IMR-90 (cell line): ENCODE measurements around the gene CDKN2B-AS1. TPM values are rescaled to one million over a fixed set of nuclear protein-coding genes. Genes with fewer than 3 reads are reported as not detected.

ENCODE experiments used
- ATAC-seq: fragments of 200-7000 bp; cut with Tn5 transposase; 2 replicates; pipeline ENCODE4 v1.9.1; 2020; ENCODE audit warnings: low read depth, mild to moderate bottlenecking, moderate library complexity
- BruUV-seq: library from RNA; stranded (reverse); fragments of 400-500 nt; replicated peaks from 2 replicates; lab custom pipeline; 2021; lab: Mats Ljungman, UMichigan
- CTCF ChIA-PET: fragments of 300-600 bp; formaldehyde crosslinking; extraction: SDS; loops from one replicate; lab custom pipeline; 2021; ENCODE audit warnings: antibody characterized with exemption; lab: Yijun Ruan, JAX
- POLR2A ChIA-PET: fragments of 300-600 bp; sonication (Branson Sonifier 250); formaldehyde crosslinking; loops from one replicate; lab custom pipeline; 2022; ENCODE audit warnings: antibody characterized with exemption; ENCODE audit not compliant: unreplicated experiment; lab: Charles Lee
- DNase-seq: peaks from one replicate; pipeline ENCODE4 v3.0.0; 2013
- H2AFZ ChIP-seq: replicated peaks from 2 replicates; pipeline ENCODE3; 2013; ENCODE audit warnings: low read length, mild to moderate bottlenecking; ENCODE audit not compliant: poor library complexity
- H2AK5ac ChIP-seq: 2 replicates; pipeline ENCODE4 v1.6.1; 2013; ENCODE audit warnings: low read depth, low read length, inconsistent platforms
- H2AK9ac ChIP-seq: replicated peaks from 2 replicates; pipeline ENCODE3; 2013; ENCODE audit warnings: mild to moderate bottlenecking, low read depth, low read length, moderate library complexity; ENCODE audit not compliant: poor library complexity
- H2BK120ac ChIP-seq: 2 replicates; pipeline ENCODE4 v1.6.1; 2013; ENCODE audit warnings: low read depth, low read length, inconsistent platforms
- H2BK15ac ChIP-seq: 3 replicates; pipeline ENCODE4 v1.6.1; 2013; ENCODE audit warnings: low read depth, low read length, inconsistent platforms
- H2BK20ac ChIP-seq: 2 replicates; pipeline ENCODE4 v1.6.1; 2013; ENCODE audit warnings: low read depth, mild to moderate bottlenecking, inconsistent platforms, low read length, moderate library complexity
- H2BK5ac ChIP-seq: 2 replicates; pipeline ENCODE4 v1.6.1; 2013; ENCODE audit warnings: mild to moderate bottlenecking, low read depth, low read length, inconsistent platforms; ENCODE audit not compliant: poor library complexity, severe bottlenecking
- H3K14ac ChIP-seq: replicated peaks from 2 replicates; pipeline ENCODE4 v1.6.1; 2013; ENCODE audit warnings: low read depth, low read length, inconsistent platforms
- H3K18ac ChIP-seq: 2 replicates; pipeline ENCODE4 v1.6.1; 2013; ENCODE audit warnings: low read depth, low read length, control low read depth
- H3K23ac ChIP-seq: 2 replicates; pipeline ENCODE4 v1.6.1; 2013; ENCODE audit warnings: low read depth, low read length, inconsistent platforms
- H3K27ac ChIP-seq: 2 replicates; pipeline ENCODE4 v1.5.1; 2013; ENCODE audit warnings: mild to moderate bottlenecking, control low read depth, low read length; ENCODE audit not compliant: insufficient read depth
- H3K27me3 ChIP-seq: 2 replicates; pipeline ENCODE4 v1.6.1; 2013; ENCODE audit warnings: low read length; ENCODE audit not compliant: control insufficient read depth, insufficient read depth
- H3K36me3 ChIP-seq: 2 replicates; pipeline ENCODE4 v1.6.1; 2013; ENCODE audit warnings: low read length, mixed read lengths; ENCODE audit not compliant: control insufficient read depth, insufficient read depth
- H3K4ac ChIP-seq: 2 replicates; pipeline ENCODE4 v1.6.1; 2013; ENCODE audit warnings: low read depth, low read length, inconsistent platforms
- H3K4me1 ChIP-seq: 2 replicates; pipeline ENCODE4 v1.6.1; 2013; ENCODE audit warnings: low read length, mixed read lengths; ENCODE audit not compliant: control insufficient read depth, insufficient read depth
- H3K4me2 ChIP-seq: 2 replicates; pipeline ENCODE4 v1.6.1; 2013; ENCODE audit warnings: low read depth, mild to moderate bottlenecking, control low read depth, low read length, moderate library complexity
- H3K4me3 ChIP-seq: 2 replicates; pipeline ENCODE4 v1.5.1; 2013; ENCODE audit warnings: low read depth, mild to moderate bottlenecking, control low read depth, low read length, moderate library complexity; ENCODE audit not compliant: insufficient read depth
- H3K56ac ChIP-seq: 2 replicates; pipeline ENCODE4 v1.6.1; 2013; ENCODE audit warnings: low read length, inconsistent platforms; ENCODE audit not compliant: insufficient read depth; ENCODE audit errors: extremely low read depth
- H3K79me1 ChIP-seq, 2 experiments: 2 replicates each; pipeline ENCODE4 v1.6.1; 2013; ENCODE audit warnings: low read length in 2 of 2, inconsistent platforms in 1 of 2, low read depth in 1 of 2
- H3K9ac ChIP-seq: 2 replicates; pipeline ENCODE4 v1.6.1; 2013; ENCODE audit warnings: low read depth, low read length, control low read depth
- H3K9me1 ChIP-seq: 2 replicates; pipeline ENCODE4 v1.6.1; 2013; ENCODE audit warnings: low read length, inconsistent platforms; ENCODE audit not compliant: insufficient read depth
- H3K9me3 ChIP-seq: 2 replicates; pipeline ENCODE4 v1.6.1; 2013; ENCODE audit warnings: low read length; ENCODE audit not compliant: control insufficient read depth, insufficient read depth
- H4K20me1 ChIP-seq: 2 replicates; pipeline ENCODE4 v1.6.1; 2013; ENCODE audit warnings: low read length, inconsistent platforms; ENCODE audit not compliant: insufficient read depth
- H4K5ac ChIP-seq: 2 replicates; pipeline ENCODE4 v1.6.1; 2013; ENCODE audit warnings: mild to moderate bottlenecking, low read depth, low read length, control low read depth
- H4K8ac ChIP-seq, 2 experiments: 2 replicates each; pipeline ENCODE4 v1.6.1; 2013; ENCODE audit warnings: low read depth in 2 of 2, low read length in 2 of 2, control low read depth in 1 of 2, inconsistent platforms in 1 of 2
- H4K91ac ChIP-seq: 2 replicates; pipeline ENCODE4 v1.6.1; 2013; ENCODE audit warnings: low read depth, low read length, inconsistent platforms; ENCODE audit not compliant: insufficient read depth
- BHLHE40 ChIP-seq: fragments of 150-350 bp; IDR thresholded peaks from 2 replicates; pipeline ENCODE4 v1.6.1; 2016; ENCODE audit warnings: mild to moderate bottlenecking, low read depth, low read length
- CHD1 ChIP-seq: IDR thresholded peaks from 2 replicates; pipeline ENCODE4 v1.6.1; 2012; ENCODE audit warnings: low read depth, low read length, improper control_type of control experiment
- CTCF ChIP-seq: conservative IDR thresholded peaks from 2 replicates; pipeline ENCODE4 v1.5.1; 2012; ENCODE audit warnings: mild to moderate bottlenecking, low read depth, low read length, improper control_type of control experiment
- MAFK ChIP-seq: IDR thresholded peaks from 2 replicates; pipeline ENCODE4 v1.6.1; 2012; ENCODE audit warnings: low read depth, low read length, improper control_type of control experiment
- MXI1 ChIP-seq: IDR thresholded peaks from 2 replicates; pipeline ENCODE4 v1.6.1; 2012; ENCODE audit warnings: low read depth, mild to moderate bottlenecking, low read length, moderate library complexity, borderline replicate concordance
- NFE2L2 ChIP-seq: fragments of 150-350 bp; IDR thresholded peaks from 2 replicates; pipeline ENCODE4 v1.6.1; 2016; ENCODE audit warnings: low read depth, mild to moderate bottlenecking, low read length
- SMC3 ChIP-seq: fragments of 150-350 bp; IDR thresholded peaks from 2 replicates; pipeline ENCODE4 v1.6.1; 2016; ENCODE audit warnings: low read depth, mild to moderate bottlenecking, antibody characterized with exemption, low read length, moderate library complexity
- WGBS, 2 experiments: methylation state at CpG; one replicate each; pipeline versions ENCODE4 v1.1.5 to v1.1.7; 2013; ENCODE audit warnings: missing lambda C conversion rate in 2 of 2; ENCODE audit not compliant: insufficient read length in 1 of 2; ENCODE audit errors: extremely low coverage in 2 of 2; 5-methylcytosine and 5-hydroxymethylcytosine counted together
- dilution Hi-C: fragments of 300-500 bp; cut with HindIII; formaldehyde crosslinking; loops from one replicate; pipeline ENCODE4 v1.14.3; 2018; ENCODE audit warnings: low sequenced_read_pairs; ENCODE audit not compliant: unreplicated experiment
- in situ Hi-C: fragments of 300-500 bp; cut with MboI; formaldehyde crosslinking; loops from 3 replicates; pipeline ENCODE4 v1.14.3; 2019; ENCODE audit warnings: low sequenced_read_pairs, inconsistent platforms, mixed read lengths
- intact Hi-C: fragments of 100-400 bp; cut with micrococcal nuclease; formaldehyde crosslinking; loops from 2 replicates; pipeline ENCODE4 v1.10.0; 2022
- polyA plus RNA-seq, 3 experiments: library from polyadenylated mRNA; depleted of rRNA; stranded (reverse); fragments of >200 nt; gene quantifications; 2 replicates each; pipeline ENCODE4 v1.2.3, GENCODE V29; 2012; ENCODE audit warnings: low replicate concordance in 1 of 3
- total RNA-seq: library from RNA; depleted of rRNA; stranded (reverse); fragments of >200 nt; gene quantifications from 2 replicates; pipeline ENCODE4 v1.2.3, GENCODE V29; 2012

CDKN2B-AS1 gene
- total and polyA plus RNA-seq, 2 of the 4 experiments (the other 2 are of a cell fraction): 1.0 to 1.1 TPM

GRCh38 chr9:22100626-22101025 is 106.0 kb downstream of the CDKN2B-AS1 start:
- in situ Hi-C loops (loop anchor here (25.0 kb wide), 1 partner anchor 288 kb away; the partner anchor contains the start of gene MTAP), intact Hi-C loops (loop anchor here (5.0 kb wide), 1 partner anchor 93 kb away; the partner anchor contains the start of gene CDKN2B), dilution Hi-C loops (no loop called here)
- Histone ChIP-seq H2BK5ac (no peak overlapping the region), H2BK120ac (peak overlapping the region; percentile 60; the same call in 1 of the 2 replicates), H3K4ac (no peak overlapping the region; the same call in 1 of the 2 replicates), H3K79me1 (no peaks in the 10 kb centered on the region), H3K18ac (peak overlapping the region; percentile 37; the same call in 1 of the 2 replicates), H2BK15ac (no peak overlapping the region), H4K91ac (no peak overlapping the region), H3K9ac (no peak overlapping the region), H3K27me3 (no peaks in the 10 kb centered on the region), H3K23ac (no peak overlapping the region), H3K4me1 (peaks cover 15% of the 10 kb centered on the region), H2AK9ac (no peak overlapping the region), H2BK20ac (peak overlapping the region; percentile 80), H4K5ac (no peak overlapping the region; the same call in 1 of the 2 replicates), H3K9me1 (peaks cover 13% of the 10 kb centered on the region; the same call in 1 of the 2 replicates), H3K36me3 (no peaks in the 10 kb centered on the region), H4K8ac (no peak overlapping the region), H4K20me1 (no peaks in the 10 kb centered on the region), H2AFZ (no peak overlapping the region), H2AK5ac (peak overlapping the region; percentile 35; the same call in 1 of the 2 replicates), H3K27ac (no peak overlapping the region), H3K56ac (no peak overlapping the region), H3K4me3 (no peak overlapping the region), H3K14ac (0 out of 2 replicates have a peak overlapping the region, but pooled peaks have one; percentile 53), H3K4me2 (no peak overlapping the region), H3K9me3 (no peaks in the 10 kb centered on the region)
- no peak for TF ChIP-seq SMC3
- TF ChIP-seq BHLHE40: no peak
- no peak for TF ChIP-seq MXI1
- no peak for TF ChIP-seq CHD1
- no peak for TF ChIP-seq NFE2L2
- TF ChIP-seq CTCF: 0 out of 2 replicates have a peak, but pooled peaks have one; percentile 14
- no peak for TF ChIP-seq MAFK
- CTCF ChIA-PET: no interaction called here
- no peak for ATAC-seq
- no TSS peak for BruUV-seq
- no peak for DNase-seq
- POLR2A ChIA-PET: no interaction called here
- WGBS, 2 experiments: no CpG with 5 or more reads among the region's 2 CpGs
